NCI-H2196 (cell line): ENCODE results near the gene TAF13.
A peak's percentile ranks its signal among the peaks of the same experiment; 100 is the strongest.
"Not testable (repeated sequence)": the region's sequence is repeated elsewhere in the genome, so short reads cannot be mapped to it uniquely, and the experiment has no call there.

Experiments used
- DNase-seq: peaks from one replicate; lab custom pipeline; 2025; ENCODE audit not compliant: unreplicated experiment; lab: John Stamatoyannopoulos, UW

TAF13 gene

DNA sequence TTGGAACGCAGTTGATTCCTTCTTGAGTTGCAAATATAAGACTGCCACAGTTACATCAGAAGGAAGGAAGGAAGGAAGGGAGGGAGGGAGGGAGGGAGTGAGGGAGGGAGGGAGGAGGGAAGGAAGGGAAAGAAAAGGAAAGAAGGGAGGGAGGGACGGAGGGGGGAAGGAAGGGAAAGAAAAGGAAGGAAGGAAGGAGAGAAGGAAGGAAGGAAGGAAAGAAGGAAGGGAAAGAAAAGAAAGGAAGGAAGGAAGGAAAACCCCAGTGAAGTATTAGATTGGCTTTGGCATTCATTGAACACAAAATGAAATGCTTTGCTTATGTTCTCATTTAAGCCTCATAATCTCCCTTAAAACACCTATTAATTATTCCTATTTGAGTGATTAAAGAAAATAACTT, 27.5 kb downstream of the TAF13 start:
- no peak for DNase-seq

- DNase-seq = no peak
These were observed 28.5 kb downstream of the TAF13 start for GRCh38 chr1:109047339-109047738.

DNA sequence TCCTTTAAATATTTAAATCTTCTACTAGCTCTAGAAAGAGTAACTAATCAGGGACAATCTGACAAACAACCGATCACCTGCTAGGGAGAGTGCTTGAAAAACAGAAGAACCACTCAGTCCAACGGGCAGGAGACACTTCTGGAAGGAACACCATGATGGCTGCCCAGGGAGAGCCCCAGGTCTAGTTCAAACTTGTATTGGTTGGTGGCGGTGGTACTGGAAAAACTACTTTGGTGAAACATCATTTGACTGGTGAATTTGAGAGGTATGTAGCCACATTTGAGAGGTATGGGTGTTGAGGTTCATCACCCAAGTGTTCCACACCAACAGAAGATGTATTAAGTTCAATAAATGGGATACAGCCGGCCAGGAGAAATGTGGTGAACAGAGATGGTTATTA, 29.1 kb downstream of the TAF13 start:
- no peak for DNase-seq

DNA sequence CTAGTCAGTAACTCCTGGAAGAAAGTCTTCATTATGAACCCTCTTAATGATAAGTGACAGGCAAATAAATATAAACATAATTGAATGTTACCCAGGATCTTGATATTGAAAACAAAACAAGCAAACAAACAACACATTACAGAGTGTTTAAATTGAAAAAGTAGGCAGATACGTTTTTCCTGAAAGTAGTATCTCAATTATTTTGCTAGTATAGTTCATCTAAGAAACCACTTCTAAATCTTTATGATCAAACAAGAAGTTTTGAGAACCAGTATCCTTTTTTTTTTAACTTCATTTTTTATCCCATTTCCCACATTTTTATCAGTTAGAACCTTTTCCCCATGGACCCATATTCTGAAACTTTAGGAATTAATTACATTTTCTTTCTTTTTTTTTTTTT, 30.2 kb downstream of the TAF13 start:
- DNase-seq = no peak

GRCh38 chr1:109041621-109042468, 34.0 kb downstream of the TAF13 start, which contains the start of gene WDR47:
Gene WDR47 (minus strand): TSS chr1:109042102. CDS start chr1:109023512, 18,590 bp downstream.
- peak; percentile 96 for DNase-seq

DNA sequence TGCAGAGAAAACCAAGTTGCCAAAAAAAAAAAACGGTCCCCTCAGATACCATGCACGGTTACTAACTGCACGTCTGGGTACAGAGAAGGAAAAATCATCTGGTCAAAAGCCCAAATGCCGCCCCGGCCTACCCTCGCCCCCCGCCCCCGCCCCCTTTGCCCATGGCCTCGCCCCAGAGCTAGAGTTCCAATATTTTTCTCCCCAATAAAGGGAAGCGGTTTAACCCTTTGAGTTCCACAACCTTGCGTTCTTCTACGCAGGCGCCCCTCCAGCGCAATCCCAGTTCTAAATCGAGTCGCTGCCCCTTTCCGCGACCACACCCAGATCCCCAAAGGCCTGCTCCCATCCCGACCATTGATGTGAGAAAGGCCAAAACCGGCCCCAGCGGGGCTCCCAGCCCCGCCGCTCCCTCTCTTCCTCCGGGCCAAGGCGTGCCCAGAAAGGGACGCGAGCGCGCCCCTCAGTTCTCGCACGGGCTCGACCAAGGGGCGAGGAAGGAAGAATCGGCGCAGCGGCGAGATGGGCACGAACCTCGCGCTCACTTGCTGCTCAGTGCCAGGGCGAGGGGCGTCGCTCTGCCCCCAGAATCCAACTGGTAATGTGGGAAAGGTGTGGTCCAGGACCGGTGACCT, 34.7 kb downstream of the TAF13 start:
- DNase-seq = no peak

GRCh38 chr1:109040627-109040988, 35.2 kb downstream of the TAF13 start:
- DNase-seq = no peak

- no peak for DNase-seq
These were observed 41.4 kb downstream of the TAF13 start for GRCh38 chr1:109034382-109034781.

DNA sequence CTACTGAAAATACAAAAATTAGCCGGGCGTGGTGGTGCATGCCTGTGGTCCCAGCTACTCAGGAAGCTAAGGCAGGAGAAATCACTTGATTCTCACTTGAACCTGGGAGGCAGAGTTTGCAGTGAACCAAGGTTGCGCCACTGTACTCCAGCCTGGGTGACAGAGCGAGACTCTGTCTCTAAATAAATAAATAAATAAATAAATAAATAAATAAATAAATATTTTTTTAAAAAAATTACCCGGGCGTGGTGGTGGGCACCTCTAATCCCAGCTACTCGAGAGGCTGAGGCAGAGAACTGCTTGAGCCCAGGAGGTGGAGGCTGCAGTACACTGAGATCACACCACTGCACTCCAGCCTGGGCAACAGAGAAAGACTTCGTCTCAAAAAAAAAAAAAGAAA, 46.3 kb downstream of the TAF13 start:
- not testable (repeated sequence) for DNase-seq

- DNase-seq = no peak
These were observed 48.0 kb downstream of the TAF13 start for GRCh38 chr1:109027841-109028240.

- DNase-seq = no peak
These were observed 50.1 kb downstream of the TAF13 start for GRCh38 chr1:109025694-109026093.

GRCh38 chr1:109024646-109025045, 51.2 kb downstream of the TAF13 start:
- no peak for DNase-seq

GRCh38 chr1:109020693-109021257, 55.0 kb downstream of the TAF13 start:
- no peak for DNase-seq

GRCh38 chr1:109017719-109018118, 58.1 kb downstream of the TAF13 start:
- not testable (repeated sequence) for DNase-seq

DNA sequence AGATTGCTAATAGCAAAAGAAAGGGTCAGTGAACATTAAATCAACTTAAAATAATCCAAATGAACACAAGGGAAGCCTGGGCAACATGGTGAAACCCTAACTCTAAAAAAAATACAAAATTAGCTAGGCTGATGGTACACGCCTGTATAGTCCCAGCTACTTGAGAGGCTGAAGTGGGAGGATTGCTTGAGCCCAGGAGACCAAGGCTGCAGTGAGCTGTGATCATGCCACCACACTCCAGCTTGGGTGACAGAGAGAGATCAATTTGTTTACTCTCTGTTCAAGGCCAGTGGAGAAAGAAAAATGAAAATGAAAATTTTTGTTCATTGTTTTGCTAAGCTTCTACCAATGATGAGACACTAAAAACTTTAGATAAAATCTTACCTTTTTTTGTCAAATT, 58.7 kb downstream of the TAF13 start:
- no peak for DNase-seq
